Endometrium (tissue), 2 donors: Measurements from ENCODE around the gene TBC1D21.
A peak's percentile ranks its signal among the peaks of the same experiment; 100 is the strongest.

Experiments
- FAIRE-seq: peaks from 2 replicates; lab custom pipeline; 2012; peaks lifted over from hg19 to GRCh38; lab: Jason Lieb, UNC
- donor health status: control.
- donor health status: control.

Gene TBC1D21

DNA sequence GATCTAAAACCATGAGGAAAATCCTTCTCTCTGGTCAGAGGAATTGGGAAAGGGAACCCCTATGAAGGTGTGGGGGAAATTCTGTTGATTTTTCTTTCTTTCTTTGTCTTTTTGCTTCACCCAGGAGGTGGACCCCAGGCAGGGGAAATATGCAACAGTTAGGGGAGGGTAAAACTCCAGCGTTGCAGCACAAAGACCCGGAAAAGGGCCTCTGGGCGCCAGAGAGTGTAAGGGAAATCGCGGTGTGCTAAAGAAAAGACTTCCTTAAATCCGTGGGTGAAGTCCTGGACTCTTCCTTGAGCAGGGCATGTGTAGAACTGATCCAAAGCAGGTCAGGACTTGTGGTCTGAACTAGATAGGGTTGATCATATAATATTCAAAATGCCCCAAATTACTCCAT lies 11.1 kb upstream of the TBC1D21 start:
- FAIRE-seq = no peak

GRCh38 chr15:73865379-73865778 lies 8.0 kb upstream of the TBC1D21 start:
- no peak for FAIRE-seq

DNA sequence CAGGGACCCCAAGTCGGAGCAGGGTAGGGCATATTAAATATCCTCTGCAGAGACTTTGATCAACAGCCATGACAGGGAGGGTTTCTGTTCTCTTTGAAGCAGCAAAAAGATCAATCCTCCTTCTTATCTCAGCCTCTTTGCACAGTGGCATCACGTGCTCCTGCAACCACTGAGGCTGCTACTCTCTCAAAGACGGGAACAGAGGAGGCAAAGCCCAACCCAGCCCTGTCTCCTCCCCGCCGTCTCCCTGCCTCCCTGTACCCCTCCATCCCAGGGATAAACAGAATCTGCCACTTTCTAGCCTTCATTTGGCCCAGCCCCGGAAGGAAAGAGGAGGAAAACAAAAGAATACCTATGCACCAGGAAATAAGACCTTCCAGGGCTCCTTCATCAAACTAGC lies 7.5 kb upstream of the TBC1D21 start:
- FAIRE-seq = no peak

DNA sequence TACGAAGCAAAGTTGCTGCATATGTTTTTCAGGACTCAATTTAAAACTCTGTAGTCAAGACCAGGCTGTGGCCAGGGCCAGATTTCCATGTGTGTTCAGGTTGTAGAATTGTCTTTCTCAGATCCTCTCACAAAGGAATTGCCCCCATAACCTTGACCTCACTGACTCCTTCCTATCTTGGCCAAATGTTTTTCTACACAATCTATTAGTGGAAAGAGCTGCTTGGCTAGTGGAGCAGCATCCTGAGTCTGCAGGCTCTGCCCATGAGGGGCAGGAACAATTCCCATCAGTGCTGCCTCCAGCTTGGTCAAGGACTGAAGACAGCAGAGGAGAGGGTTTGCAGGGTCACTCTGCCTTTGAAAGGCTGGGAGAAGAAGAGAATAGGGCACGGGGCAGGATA lies 6.9 kb upstream of the TBC1D21 start:
- FAIRE-seq = no peak

- FAIRE-seq = no peak
Observed at GRCh38 chr15:73866881-73867410, 6.4 kb upstream of the TBC1D21 start.

DNA sequence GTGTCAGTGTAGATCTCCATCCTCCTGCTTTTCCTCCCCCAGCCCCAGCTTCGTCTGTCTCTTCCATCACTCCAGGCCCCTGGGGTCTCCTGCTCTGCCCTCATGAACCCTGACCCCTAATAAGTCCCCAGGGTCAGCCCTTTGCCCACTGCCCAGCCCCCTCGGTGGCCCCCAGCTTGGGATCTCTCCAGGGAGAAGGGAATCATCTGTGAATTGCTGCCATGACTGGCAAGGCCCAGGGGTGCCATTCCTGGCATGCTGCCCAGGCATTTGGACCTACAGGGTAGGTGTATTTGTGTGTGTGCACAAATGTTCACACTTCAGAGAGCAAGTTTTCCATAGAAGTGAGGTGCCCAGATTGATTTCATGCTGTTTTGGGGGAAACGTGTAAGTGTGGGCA lies 5.9 kb upstream of the TBC1D21 start:
- FAIRE-seq = no peak

DNA sequence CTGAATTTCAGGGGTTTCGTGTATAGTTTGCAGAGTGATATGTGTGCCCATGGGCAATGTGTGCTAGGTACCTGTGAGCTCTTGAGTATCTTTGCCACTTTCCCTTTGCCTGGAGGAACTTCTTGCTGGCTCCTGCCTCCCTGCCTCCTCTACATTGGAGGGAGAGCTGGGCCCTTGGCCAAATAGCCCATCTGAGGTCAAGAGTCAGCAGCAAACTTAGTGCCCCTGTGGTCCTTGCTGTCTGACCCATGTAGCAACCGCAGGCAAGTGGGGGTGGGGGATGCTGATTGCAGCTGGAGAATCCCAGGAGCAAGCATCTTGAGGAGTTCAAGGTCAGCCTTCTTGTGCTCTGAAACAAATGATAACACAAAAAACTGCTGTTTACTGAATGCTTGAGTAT lies 5.4 kb upstream of the TBC1D21 start:
- no peak for FAIRE-seq

GRCh38 chr15:73869216-73869995 lies 4.0 kb upstream of the TBC1D21 start:
- FAIRE-seq = no peak

DNA sequence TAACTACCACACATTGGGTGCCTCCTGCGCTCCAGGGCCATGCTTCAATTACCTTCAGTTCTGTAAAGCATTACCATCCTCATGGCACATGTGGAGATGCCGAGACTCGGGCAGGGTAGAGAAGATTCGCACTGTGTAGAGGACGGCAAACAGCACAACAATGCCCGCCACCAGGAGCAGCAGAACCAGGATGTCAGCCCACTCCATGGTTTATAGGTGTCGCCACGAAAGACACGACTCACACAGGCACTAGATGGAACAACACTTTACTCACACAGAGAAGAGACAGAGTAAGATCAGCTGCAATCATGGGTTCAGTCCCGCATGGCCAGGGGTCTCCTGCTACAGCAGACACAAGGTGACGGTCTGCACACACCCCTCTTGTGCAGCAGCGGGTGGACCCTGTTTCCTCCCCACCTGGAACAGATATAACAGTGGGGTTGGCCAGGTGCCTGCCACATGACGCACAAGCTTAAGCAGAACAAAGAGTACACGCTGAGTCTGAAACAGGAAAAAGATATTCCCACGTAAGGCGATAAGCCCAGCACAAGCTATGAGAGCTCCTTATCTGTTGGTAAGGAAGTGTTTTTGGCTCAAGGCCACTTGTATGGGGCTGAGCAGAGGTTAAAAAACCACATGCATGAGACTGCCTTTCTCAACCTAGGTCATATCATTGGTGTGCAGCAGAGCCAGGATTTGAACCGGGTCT lies 2.5 kb upstream of the TBC1D21 start:
- no peak for FAIRE-seq

DNA sequence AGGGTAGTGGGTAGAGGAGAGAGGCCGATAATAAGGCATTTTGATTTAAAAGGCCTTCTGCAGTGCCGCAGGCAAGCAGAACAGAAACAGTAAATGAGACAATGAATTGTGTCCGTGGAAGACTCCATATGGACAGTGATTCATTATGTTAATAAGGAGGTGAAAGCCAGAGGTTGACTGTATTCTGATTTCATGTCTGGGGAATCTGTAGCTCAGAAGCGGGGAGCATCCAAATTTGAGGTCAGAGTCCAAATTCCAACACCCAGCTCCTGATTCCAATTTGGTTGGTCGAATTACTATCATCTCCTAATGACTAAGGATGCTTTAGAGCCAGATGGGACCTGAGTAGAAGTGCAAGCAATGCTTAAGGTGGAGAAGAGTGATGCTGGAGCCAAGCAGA lies 1.0 kb upstream of the TBC1D21 start:
- FAIRE-seq = no peak

DNA sequence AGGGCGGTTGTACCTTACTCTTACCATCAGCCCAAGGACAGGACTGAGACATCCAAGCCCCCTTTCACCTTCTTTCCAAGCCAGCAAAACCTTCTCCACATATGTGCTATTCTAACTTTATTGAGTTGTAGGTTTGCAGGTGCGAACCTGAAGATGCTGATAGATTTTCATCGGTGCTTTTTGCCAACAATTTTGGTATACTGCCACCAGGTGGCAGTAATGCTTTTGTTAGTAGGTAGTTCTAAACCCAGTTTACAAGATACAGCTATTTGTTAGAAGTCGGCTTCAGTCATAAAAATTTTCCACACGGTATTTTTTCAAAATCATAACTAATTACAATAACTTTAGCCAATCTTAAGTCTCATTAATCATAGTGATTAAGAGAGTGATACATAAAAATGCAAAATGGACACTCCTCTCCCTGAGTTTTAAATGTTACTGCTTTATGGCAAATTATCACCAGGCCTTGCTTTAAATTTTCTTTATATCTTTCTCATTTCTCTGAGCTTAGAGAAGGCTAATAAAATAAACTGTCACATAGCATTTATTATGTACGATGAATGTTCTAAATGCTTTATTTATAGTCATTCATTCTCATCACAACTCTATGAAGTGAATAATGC lies 636 bp downstream of the TBC1D21 start:
- FAIRE-seq = peak; percentile 12

DNA sequence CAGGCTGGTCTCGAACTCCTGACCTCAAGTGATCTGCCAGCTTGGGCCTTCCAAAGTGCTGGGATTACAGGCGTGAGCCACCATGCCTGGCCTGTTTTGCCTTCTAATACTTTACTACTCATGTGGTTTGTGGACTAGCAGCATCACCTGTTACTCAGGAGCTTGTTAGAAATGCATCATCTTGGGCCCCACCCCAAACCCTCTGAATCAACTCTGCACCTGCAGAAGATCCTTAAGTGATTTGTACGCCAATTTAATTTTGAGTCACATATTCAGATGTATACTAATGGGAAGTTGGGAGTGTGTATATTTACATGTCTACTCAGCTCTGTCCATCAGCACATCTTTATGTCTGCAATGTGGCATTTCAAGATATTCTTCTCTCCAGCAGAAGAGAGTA lies 6.1 kb downstream of the TBC1D21 start:
- FAIRE-seq = no peak

DNA sequence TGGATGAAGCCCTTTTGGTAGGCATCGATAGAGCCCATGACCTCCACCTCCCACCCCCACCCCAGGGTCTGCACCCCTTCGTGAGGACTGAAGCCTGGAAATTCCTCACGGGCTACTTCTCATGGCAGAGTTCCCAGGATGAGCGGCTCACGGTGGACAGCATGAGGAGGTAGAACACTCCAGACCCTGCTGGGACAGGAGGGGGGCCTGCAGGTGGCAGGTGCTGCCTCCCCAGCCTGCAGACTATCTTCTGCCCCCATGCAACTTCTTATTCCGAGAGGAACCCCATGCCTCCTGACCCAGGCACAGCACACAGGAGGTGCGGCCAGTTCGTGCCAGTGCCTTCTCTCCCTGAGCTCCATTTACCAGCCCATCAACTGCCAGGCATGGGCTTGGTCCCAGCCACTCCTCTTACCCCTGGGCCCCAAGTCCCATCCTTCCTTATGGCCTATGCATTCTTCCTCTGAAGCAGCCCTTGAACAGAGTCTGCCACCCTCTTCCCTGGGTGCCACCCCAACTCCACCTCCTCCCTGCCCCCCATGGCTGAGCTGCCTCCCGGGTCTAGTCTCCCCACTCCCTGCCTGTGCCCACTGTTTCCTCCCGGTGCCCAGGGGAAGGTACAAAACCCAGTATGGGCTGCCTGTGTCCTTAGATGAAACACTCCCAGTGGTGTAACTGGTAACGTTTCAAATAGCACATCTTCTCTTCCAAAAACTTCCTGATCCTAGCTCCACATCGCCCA lies 8.4 kb downstream of the TBC1D21 start:
- FAIRE-seq = no peak

- FAIRE-seq = no peak
Observed at GRCh38 chr15:73882761-73883419, 9.5 kb downstream of the TBC1D21 start.

DNA sequence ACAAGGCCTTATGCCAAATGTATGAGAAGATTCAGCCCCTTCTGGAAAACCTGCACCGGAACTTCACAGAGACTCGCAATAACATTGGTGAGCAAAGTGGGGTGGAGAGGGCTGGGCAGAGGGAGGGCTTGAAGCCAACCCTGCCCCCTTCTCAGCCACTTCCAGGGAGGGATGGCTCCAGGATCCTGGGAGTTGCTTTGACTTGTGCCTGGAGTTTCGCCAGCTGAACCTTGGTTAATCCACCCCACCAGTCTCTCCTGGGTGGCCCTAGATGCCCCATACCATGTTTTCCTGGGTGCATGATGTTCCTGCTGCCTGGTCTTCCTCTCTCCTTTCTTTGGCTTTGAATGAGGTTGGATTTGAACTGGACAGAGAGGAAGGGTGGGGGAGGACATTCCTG lies 10.8 kb downstream of the TBC1D21 start:
- FAIRE-seq = no peak

GRCh38 chr15:73885954-73886700 lies 12.8 kb downstream of the TBC1D21 start:
- FAIRE-seq = no peak

- no peak for FAIRE-seq
Observed at GRCh38 chr15:73886717-73887345, 13.5 kb downstream of the TBC1D21 start.

- FAIRE-seq = no peak
Observed at GRCh38 chr15:73887481-73887880, 14.1 kb downstream of the TBC1D21 start.

DNA sequence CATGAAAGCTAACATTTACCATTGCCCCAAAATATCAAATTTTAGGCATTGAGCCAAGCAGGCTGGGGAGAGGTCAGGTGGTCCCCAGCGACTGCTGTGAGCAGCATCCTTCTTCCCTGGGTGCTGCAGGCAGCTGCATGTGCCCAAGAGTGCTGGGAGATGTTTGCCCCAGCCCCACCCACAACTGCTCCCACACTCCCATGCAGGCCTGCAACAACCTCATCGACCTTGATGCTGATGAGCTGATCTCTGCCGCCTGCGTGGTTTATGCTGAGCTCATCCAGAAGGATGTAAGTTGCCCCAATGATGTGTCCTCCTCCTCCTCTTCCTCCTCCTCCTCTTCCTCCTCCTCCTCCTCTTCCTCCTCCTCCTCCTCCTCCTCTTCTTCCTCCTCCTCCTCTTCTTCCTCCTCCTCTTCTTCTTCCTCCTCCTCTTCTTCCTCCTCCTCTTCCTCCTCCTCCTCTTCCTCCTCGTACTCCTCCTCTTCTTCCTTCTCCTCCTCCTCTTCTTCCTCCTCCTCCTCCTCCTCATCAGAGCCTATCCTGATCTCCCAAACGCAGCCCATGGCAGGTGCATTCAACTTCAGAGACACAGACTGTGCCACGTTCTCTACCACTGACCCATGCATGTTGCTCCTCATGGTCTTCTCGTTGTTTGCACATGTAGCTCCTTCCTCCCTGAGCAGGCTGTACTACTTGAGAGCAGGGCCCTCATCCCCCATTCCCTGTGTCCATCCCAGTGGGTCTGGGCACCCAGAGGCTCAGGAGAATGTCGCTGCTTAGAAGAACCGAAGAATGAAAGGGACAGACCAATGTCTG lies 15.1 kb downstream of the TBC1D21 start:
- no peak for FAIRE-seq
